HG02870 (cell line): ENCODE measurements around the gene SAT2.

Experiments used
- ATAC-seq: cut with Tn5 transposase; IDR thresholded peaks from one replicate; pipeline ENCODE4 v1.9.1; 2021; ENCODE audit warnings: mild to moderate bottlenecking, moderate library complexity; ENCODE audit not compliant: unreplicated experiment

The SAT2 gene

GRCh38 chr17:7576432-7576937, 51.1 kb downstream of the SAT2 start:
- ATAC-seq: no peak
